Testis (tissue), 3 donors: ENCODE data around the gene SNTG2. TPM values are rescaled to one million over a fixed set of nuclear protein-coding genes. Genes with fewer than 3 reads are reported as not detected.

Experiments
- DNase-seq: peaks from one replicate; pipeline ENCODE4 v3.0.0-alpha.2; 2019
- H3K27ac ChIP-seq, 2 donors: fragments of 200-600 bp; sonication (generic); one replicate each; pipeline ENCODE4 v1.5.1; 2019
- H3K27me3 ChIP-seq: fragments of 200-600 bp; sonication (generic); one replicate; pipeline ENCODE4 v1.5.1; 2019
- H3K36me3 ChIP-seq: fragments of 200-600 bp; sonication (generic); one replicate; pipeline ENCODE4 v1.5.1; 2017; ENCODE audit warnings: low read depth; ENCODE audit errors: missing control alignments
- H3K4me1 ChIP-seq: fragments of 200-600 bp; sonication (generic); one replicate; pipeline ENCODE4 v1.5.1; 2019
- H3K4me3 ChIP-seq, 2 donors: fragments of 200-600 bp; sonication (generic); one replicate each; pipeline ENCODE4 v1.5.1; 2017 to 2019
- H3K9me3 ChIP-seq: fragments of 200-600 bp; sonication (generic); one replicate; pipeline ENCODE4 v1.5.1; 2017
- POLR2A ChIP-seq: fragments of 450-650 bp; IDR thresholded peaks from one replicate; pipeline ENCODE4 v1.6.1; 2017; ENCODE audit warnings: antibody characterized with exemption, mild to moderate bottlenecking, moderate library complexity
- WGBS, 2 donors: methylation state at CpG; one replicate each; pipeline ENCODE4 v1.1.5; 2018; 5-methylcytosine and 5-hydroxymethylcytosine counted together
- intact Hi-C: fragments of 100-400 bp; cut with DNase I; formaldehyde crosslinking; loops from one replicate; pipeline ENCODE4 v1.15.1; 2023; ENCODE audit warnings: low total_unique reads
- polyA plus RNA-seq: library from polyadenylated mRNA; stranded (reverse); fragments of 350-450 nt; fragmentation: Illumina TruSeq; extraction: RNeasy Lipid Tissue Mini Kit (QIAGEN cat#74804); gene quantifications from one replicate; pipeline ENCODE4 v1.2.3, GENCODE V29; 2014; ENCODE audit warnings: low read depth, low replicate concordance; ENCODE audit not compliant: insufficient read depth
- total RNA-seq, 2 donors: library from RNA; depleted of rRNA; stranded (reverse); fragments of >200 nt; gene quantifications; one replicate each; pipeline ENCODE4 v1.2.3, GENCODE V29; 2016
- TF ChIP-seq, protein P1 (sequence below), 3 experiments: fragments of 450-650 bp in 2 of 3; fragments of 200-600 bp in 1 of 3; sonication (generic) in 1 of 3; IDR thresholded peaks; one replicate each; pipeline ENCODE4 v1.5.1; 2016 to 2019; ENCODE audit warnings: antibody characterized with exemption in 3 of 3, mild to moderate bottlenecking in 2 of 3, moderate library complexity in 1 of 3

The SNTG2 gene
- total and polyA plus RNA-seq, 3 donors from 2014 or later, result 8.7 to 10.2 (median 9.1) TPM

DNA sequence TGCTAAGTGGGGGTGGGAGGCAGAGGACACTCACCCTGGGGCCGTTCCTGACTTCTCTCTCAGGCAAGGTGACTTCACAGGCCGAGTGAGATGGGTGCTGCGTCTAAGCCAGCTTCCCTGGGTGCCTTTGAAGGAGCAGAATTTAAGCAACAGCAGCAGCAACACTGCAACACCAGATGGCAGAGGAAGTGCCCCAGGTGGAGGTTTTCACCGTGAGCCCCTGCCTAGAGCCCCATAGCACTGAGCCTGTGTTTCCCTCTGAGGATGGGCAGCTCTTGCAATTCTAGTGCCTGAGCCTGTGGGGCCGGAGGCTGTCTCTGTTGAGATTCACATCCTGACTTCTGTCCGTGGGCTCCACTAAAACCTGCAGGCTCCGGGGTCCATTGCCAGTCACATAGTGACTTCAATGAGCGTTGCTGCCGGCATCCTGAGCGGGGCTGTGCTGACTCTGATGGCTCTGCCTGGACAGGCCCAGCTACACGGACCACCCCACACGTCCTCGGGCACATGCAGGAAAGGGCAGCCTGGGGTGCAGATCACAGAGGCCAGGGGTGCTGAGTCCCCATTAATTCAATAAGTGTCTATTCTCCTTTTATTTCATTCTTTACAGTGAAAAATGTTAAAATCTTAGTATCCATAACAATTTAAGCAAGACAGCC is 218.8 kb downstream of the SNTG2 start:
- Histone ChIP-seq H3K36me3 (no peaks in the 10 kb centered on the region), H3K9me3 (no peaks in the 10 kb centered on the region), H3K4me1 (no peaks in the 10 kb centered on the region), H3K27ac (no peak overlapping the region), H3K27me3 (no peaks in the 10 kb centered on the region), H3K4me3 (no peak overlapping the region)
- WGBS, 2 donors, result 80 to 94% methylated on average over 13 of the region's 13 CpGs
- DNase-seq, result no peak
- intact Hi-C loops, result no loop called here
- TF ChIP-seq POLR2A, result no peak

GRCh38 chr2:1170241-1170640 is 219.6 kb downstream of the SNTG2 start:
- intact Hi-C loops, result no loop called here
- no peak overlapping the region for H3K4me3 ChIP-seq
- H3K4me1 ChIP-seq, result no peaks in the 10 kb centered on the region
- H3K36me3 ChIP-seq, result no peaks in the 10 kb centered on the region
- H3K27ac ChIP-seq, result no peak overlapping the region
- no peaks in the 10 kb centered on the region for H3K27me3 ChIP-seq
- TF ChIP-seq POLR2A, result no peak
- TF ChIP-seq, protein P1, sequence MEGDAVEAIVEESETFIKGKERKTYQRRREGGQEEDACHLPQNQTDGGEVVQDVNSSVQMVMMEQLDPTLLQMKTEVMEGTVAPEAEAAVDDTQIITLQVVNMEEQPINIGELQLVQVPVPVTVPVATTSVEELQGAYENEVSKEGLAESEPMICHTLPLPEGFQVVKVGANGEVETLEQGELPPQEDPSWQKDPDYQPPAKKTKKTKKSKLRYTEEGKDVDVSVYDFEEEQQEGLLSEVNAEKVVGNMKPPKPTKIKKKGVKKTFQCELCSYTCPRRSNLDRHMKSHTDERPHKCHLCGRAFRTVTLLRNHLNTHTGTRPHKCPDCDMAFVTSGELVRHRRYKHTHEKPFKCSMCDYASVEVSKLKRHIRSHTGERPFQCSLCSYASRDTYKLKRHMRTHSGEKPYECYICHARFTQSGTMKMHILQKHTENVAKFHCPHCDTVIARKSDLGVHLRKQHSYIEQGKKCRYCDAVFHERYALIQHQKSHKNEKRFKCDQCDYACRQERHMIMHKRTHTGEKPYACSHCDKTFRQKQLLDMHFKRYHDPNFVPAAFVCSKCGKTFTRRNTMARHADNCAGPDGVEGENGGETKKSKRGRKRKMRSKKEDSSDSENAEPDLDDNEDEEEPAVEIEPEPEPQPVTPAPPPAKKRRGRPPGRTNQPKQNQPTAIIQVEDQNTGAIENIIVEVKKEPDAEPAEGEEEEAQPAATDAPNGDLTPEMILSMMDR (IDR thresholded peaks at IDR 0.05), result no peak
- DNase-seq, result no peak
- 81 to 83% methylated on average over 9 to 15 of the region's 15 CpGs for WGBS, 2 donors
- H3K9me3 ChIP-seq, result no peaks in the 10 kb centered on the region

- H3K9me3 ChIP-seq, result no peaks in the 10 kb centered on the region
- H3K27ac ChIP-seq, result no peak overlapping the region
- H3K36me3 ChIP-seq, result no peaks in the 10 kb centered on the region
- DNase-seq, result no peak
- no peak overlapping the region for H3K4me3 ChIP-seq
- intact Hi-C loops, result no loop called here
- no peak for TF ChIP-seq POLR2A
- TF ChIP-seq, protein P1 (IDR thresholded peaks at IDR 0.05), result no peak
- 91 to 93% methylated on average over 5 of the region's 5 CpGs for WGBS, 2 donors
- H3K27me3 ChIP-seq, result no peaks in the 10 kb centered on the region
- no peaks in the 10 kb centered on the region for H3K4me1 ChIP-seq
Observed at GRCh38 chr2:1170711-1171110, 220.1 kb downstream of the SNTG2 start.

GRCh38 chr2:1173528-1173927 is 222.9 kb downstream of the SNTG2 start:
- 81 to 94% methylated on average over 2 to 5 of the region's 5 CpGs for WGBS, 2 donors
- H3K4me1 ChIP-seq, result no peaks in the 10 kb centered on the region

DNA sequence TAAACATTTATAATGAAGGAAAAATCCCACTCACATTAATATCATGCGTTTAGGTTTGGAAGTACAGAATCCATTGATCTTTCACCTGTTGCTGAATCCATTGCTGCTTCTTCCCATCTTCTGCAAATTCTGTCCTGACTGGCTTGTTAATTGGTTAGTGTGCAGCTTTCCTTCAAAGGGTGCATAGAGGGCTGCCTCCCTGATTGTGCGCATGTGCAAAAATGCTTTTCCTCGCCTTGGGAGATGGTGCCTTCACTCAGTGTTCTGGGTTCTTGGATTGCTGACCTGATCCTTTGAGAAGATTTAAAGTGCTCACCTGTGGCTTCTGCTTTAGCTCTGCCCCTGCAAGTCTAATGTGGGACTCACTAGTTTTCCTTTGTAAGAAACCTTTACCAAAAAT is 231.2 kb downstream of the SNTG2 start:
- DNase-seq, result no peak
- Histone ChIP-seq H3K36me3 (no peaks in the 10 kb centered on the region), H3K9me3 (no peaks in the 10 kb centered on the region), H3K27ac (no peak overlapping the region), H3K4me3 (no peak overlapping the region), H3K4me1 (no peaks in the 10 kb centered on the region), H3K27me3 (no peaks in the 10 kb centered on the region)
- intact Hi-C loops, result no loop called here
- TF ChIP-seq, protein P1 (IDR thresholded peaks at IDR 0.05), result no peak
- TF ChIP-seq POLR2A, result no peak
- 90 to 93% methylated on average over 3 of the region's 3 CpGs for WGBS, 2 donors

More at GRCh38 chr2:1173528-1173927, 222.9 kb downstream of the SNTG2 start:
- Histone ChIP-seq H3K27me3 (no peaks in the 10 kb centered on the region), H3K9me3 (no peaks in the 10 kb centered on the region), H3K27ac (no peak overlapping the region), H3K4me3 (no peak overlapping the region), H3K36me3 (no peaks in the 10 kb centered on the region)
- no peak for DNase-seq
- TF ChIP-seq, protein P1 (IDR thresholded peaks at IDR 0.05), result no peak
- TF ChIP-seq POLR2A, result no peak
- intact Hi-C loops, result no loop called here
